ENCODE measurements around the gene TMEM135. TPM values are rescaled to one million over a fixed set of nuclear protein-coding genes. Genes with fewer than 3 reads are reported as not detected.

The TMEM135 gene
- total RNA-seq, 1 experiment from 2014 or later: 65.5 TPM

DNA sequence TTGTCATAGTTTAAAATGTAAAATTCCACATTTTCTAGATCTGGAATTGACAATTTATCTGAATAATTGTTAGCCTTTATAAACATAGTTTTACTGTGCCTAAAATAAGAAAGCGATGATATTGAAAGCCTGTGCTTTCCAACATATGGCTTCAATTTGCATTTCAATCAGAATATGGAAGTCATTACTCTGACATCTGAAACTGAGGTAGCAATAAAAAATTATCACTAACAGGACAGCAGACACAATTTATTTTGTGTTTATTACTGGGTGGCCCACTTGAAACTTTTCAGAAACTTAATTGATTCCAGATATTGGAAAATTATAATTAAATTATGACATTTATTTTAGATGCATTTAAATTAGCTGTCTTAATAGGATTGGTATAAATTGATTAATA, 78.5 kb downstream of the TMEM135 start:
- in situ Hi-C loops (cut with HindIII; ENCODE audit: low pct_unique_long_range_greater_than_20kb, low sequenced_read_pairs): no loop called here
- no peak for ATAC-seq
- 0 out of 2 replicates have a peak, but pooled peaks cover 2% of the 10 kb centered on the region for H3K4me1 ChIP-seq (ENCODE audit: control insufficient read depth, insufficient read depth, low read length)
- ChIA-PET CTCF (no interaction called here), POLR2A (no interaction called here)
- DNase-seq (ENCODE audit: low read depth, low spot score): no peak
- H3K36me3 ChIP-seq (ENCODE audit: control insufficient read depth, insufficient read depth, low read length): no peaks in the 10 kb centered on the region
- no peaks in the 10 kb centered on the region for H3K9me3 ChIP-seq (ENCODE audit: control insufficient read depth, insufficient read depth, low read depth, low read length)
- H3K27ac ChIP-seq (ENCODE audit: low read length): no peak overlapping the region
- TF ChIP-seq CTCF (IDR thresholded peaks at IDR 0.05): no peak
- TF ChIP-seq POLR2AphosphoS5 (IDR thresholded peaks at IDR 0.05; ENCODE audit: low read depth, low read length): no peak
- no peak for TF ChIP-seq TCF7L2 (IDR thresholded peaks at IDR 0.05; ENCODE audit: low read depth, low read length)
- no peak for TF ChIP-seq SIN3A (IDR thresholded peaks at IDR 0.05; ENCODE audit: borderline replicate concordance, insufficient read depth, low read depth, low read length)
- TF ChIP-seq, protein P1, sequence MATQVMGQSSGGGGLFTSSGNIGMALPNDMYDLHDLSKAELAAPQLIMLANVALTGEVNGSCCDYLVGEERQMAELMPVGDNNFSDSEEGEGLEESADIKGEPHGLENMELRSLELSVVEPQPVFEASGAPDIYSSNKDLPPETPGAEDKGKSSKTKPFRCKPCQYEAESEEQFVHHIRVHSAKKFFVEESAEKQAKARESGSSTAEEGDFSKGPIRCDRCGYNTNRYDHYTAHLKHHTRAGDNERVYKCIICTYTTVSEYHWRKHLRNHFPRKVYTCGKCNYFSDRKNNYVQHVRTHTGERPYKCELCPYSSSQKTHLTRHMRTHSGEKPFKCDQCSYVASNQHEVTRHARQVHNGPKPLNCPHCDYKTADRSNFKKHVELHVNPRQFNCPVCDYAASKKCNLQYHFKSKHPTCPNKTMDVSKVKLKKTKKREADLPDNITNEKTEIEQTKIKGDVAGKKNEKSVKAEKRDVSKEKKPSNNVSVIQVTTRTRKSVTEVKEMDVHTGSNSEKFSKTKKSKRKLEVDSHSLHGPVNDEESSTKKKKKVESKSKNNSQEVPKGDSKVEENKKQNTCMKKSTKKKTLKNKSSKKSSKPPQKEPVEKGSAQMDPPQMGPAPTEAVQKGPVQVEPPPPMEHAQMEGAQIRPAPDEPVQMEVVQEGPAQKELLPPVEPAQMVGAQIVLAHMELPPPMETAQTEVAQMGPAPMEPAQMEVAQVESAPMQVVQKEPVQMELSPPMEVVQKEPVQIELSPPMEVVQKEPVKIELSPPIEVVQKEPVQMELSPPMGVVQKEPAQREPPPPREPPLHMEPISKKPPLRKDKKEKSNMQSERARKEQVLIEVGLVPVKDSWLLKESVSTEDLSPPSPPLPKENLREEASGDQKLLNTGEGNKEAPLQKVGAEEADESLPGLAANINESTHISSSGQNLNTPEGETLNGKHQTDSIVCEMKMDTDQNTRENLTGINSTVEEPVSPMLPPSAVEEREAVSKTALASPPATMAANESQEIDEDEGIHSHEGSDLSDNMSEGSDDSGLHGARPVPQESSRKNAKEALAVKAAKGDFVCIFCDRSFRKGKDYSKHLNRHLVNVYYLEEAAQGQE (IDR thresholded peaks at IDR 0.05; ENCODE audit: insufficient read depth in 1 of 2, low read depth in 2 of 2, low read length in 1 of 2): no peak
- H3K4me3 ChIP-seq (ENCODE audit: low read depth in 2 of 2, low read length in 2 of 2): no peak overlapping the region
- no peaks in the 10 kb centered on the region for H3K27me3 ChIP-seq (ENCODE audit: control insufficient read depth, insufficient read depth, low read length)
- intact Hi-C loops (cut with micrococcal nuclease; ENCODE audit: unreplicated experiment): no loop called here
- BruUV-seq (replicated peaks): no TSS peak

DNA sequence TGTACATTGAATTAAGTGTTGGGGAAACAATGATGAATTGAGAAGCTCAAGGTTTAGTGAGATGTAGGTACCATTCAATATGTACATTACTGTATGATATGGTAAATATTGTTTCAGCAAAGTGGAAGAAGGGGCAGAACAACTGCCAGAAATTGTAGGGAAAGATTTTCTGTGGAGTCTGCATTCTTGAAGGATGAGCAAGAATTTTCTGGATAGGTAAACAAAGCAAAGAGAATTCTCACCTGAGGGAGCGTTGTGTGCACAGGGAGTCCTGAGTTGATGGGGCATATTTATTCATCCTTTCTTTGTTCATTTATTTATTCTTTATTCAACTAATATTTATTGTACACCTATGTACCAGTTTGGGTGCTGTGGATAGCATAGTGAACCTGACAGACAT, 83.2 kb downstream of the TMEM135 start:
- TF ChIP-seq POLR2AphosphoS5 (IDR thresholded peaks at IDR 0.05; ENCODE audit: low read depth, low read length) (no peak), SIN3A (IDR thresholded peaks at IDR 0.05; ENCODE audit: borderline replicate concordance, insufficient read depth, low read depth, low read length) (no peak), CTCF (IDR thresholded peaks at IDR 0.05) (no peak), TCF7L2 (IDR thresholded peaks at IDR 0.05; ENCODE audit: low read depth, low read length) (no peak)
- TF ChIP-seq, protein P1 (IDR thresholded peaks at IDR 0.05; ENCODE audit: insufficient read depth in 1 of 2, low read depth in 2 of 2, low read length in 1 of 2): no peak
- no TSS peak for BruUV-seq (replicated peaks)
- in situ Hi-C loops (cut with HindIII; ENCODE audit: low pct_unique_long_range_greater_than_20kb, low sequenced_read_pairs) (no loop called here), intact Hi-C loops (cut with micrococcal nuclease; ENCODE audit: unreplicated experiment) (no loop called here)
- 0 out of 2 replicates have a peak, but pooled peaks cover 7% of the 10 kb centered on the region for H3K4me1 ChIP-seq (ENCODE audit: control insufficient read depth, insufficient read depth, low read length)
- no peak overlapping the region for H3K27ac ChIP-seq (ENCODE audit: low read length)
- ChIA-PET CTCF (no interaction called here), POLR2A (no interaction called here)
- H3K36me3 ChIP-seq (ENCODE audit: control insufficient read depth, insufficient read depth, low read length): no peaks in the 10 kb centered on the region
- no peak overlapping the region for H3K4me3 ChIP-seq (ENCODE audit: low read depth in 2 of 2, low read length in 2 of 2)
- ATAC-seq (no peak), DNase-seq (ENCODE audit: low read depth, low spot score) (no peak)
- H3K9me3 ChIP-seq (ENCODE audit: control insufficient read depth, insufficient read depth, low read depth, low read length): no peaks in the 10 kb centered on the region
- H3K27me3 ChIP-seq (ENCODE audit: control insufficient read depth, insufficient read depth, low read length): no peaks in the 10 kb centered on the region
